Activated naive CD4-positive, alpha-beta T cell treated with anti-CD3 and anti-CD28 coated beads, Interleukin-2, amount 50 U/mL, for 24 hours (primary cell): Measurements from ENCODE around the gene UNCX.

Experiments
- H3K27ac Mint-ChIP-seq: one replicate; pipeline ENCODE4 v1.8.0; 2021; ENCODE audit warnings: mild to moderate bottlenecking, mixed read lengths
- H3K27me3 Mint-ChIP-seq: one replicate; pipeline ENCODE4 v1.8.0; 2021; ENCODE audit warnings: mixed read lengths
- H3K36me3 Mint-ChIP-seq: one replicate; pipeline ENCODE4 v1.8.0; 2021; ENCODE audit warnings: mixed read lengths
- H3K4me1 Mint-ChIP-seq: one replicate; pipeline ENCODE4 v1.8.0; 2021; ENCODE audit warnings: mixed read lengths
- H3K4me3 Mint-ChIP-seq: one replicate; pipeline ENCODE4 v1.8.0; 2021; ENCODE audit warnings: mild to moderate bottlenecking, mixed read lengths
- H3K9me3 Mint-ChIP-seq: one replicate; pipeline ENCODE4 v1.8.0; 2021; ENCODE audit warnings: mixed read lengths

The UNCX gene

GRCh38 chr7:1226186-1226901, 6.3 kb upstream of the UNCX start:
- no peaks in the 10 kb centered on the region for H3K9me3 Mint-ChIP-seq
- H3K4me3 Mint-ChIP-seq = no peak overlapping the region
- no peak overlapping the region for H3K27ac Mint-ChIP-seq
- peaks cover 5% of the 10 kb centered on the region for H3K4me1 Mint-ChIP-seq
- peaks cover 46% of the 10 kb centered on the region for H3K27me3 Mint-ChIP-seq
- no peaks in the 10 kb centered on the region for H3K36me3 Mint-ChIP-seq

- no peak overlapping the region for H3K27ac Mint-ChIP-seq
- peaks cover 13% of the 10 kb centered on the region for H3K4me1 Mint-ChIP-seq
- no peaks in the 10 kb centered on the region for H3K36me3 Mint-ChIP-seq
- H3K4me3 Mint-ChIP-seq = no peak overlapping the region
- H3K9me3 Mint-ChIP-seq = no peaks in the 10 kb centered on the region
- peaks cover 50% of the 10 kb centered on the region for H3K27me3 Mint-ChIP-seq
Observed at GRCh38 chr7:1227071-1227804, 5.4 kb upstream of the UNCX start.

GRCh38 chr7:1227814-1228544, 4.7 kb upstream of the UNCX start:
- no peaks in the 10 kb centered on the region for H3K36me3 Mint-ChIP-seq
- no peak overlapping the region for H3K4me3 Mint-ChIP-seq
- peak overlapping the region; percentile 35 for H3K27ac Mint-ChIP-seq
- peaks cover 15% of the 10 kb centered on the region for H3K4me1 Mint-ChIP-seq
- peaks cover 48% of the 10 kb centered on the region for H3K27me3 Mint-ChIP-seq
- no peaks in the 10 kb centered on the region for H3K9me3 Mint-ChIP-seq

GRCh38 chr7:1228545-1229201, 4.0 kb upstream of the UNCX start:
- H3K27ac Mint-ChIP-seq = peak overlapping the region; percentile 35
- H3K36me3 Mint-ChIP-seq = no peaks in the 10 kb centered on the region
- H3K9me3 Mint-ChIP-seq = no peaks in the 10 kb centered on the region
- peaks cover 15% of the 10 kb centered on the region for H3K4me1 Mint-ChIP-seq
- no peak overlapping the region for H3K4me3 Mint-ChIP-seq
- H3K27me3 Mint-ChIP-seq = peaks cover 43% of the 10 kb centered on the region

- Mint-ChIP-seq H3K36me3 (no peaks in the 10 kb centered on the region), H3K4me1 (peaks cover 18% of the 10 kb centered on the region), H3K4me3 (no peak overlapping the region), H3K9me3 (no peaks in the 10 kb centered on the region), H3K27me3 (peaks cover 46% of the 10 kb centered on the region), H3K27ac (no peak overlapping the region)
Observed at GRCh38 chr7:1229202-1229947, 3.3 kb upstream of the UNCX start.

- H3K9me3 Mint-ChIP-seq = no peaks in the 10 kb centered on the region
- H3K27me3 Mint-ChIP-seq = peaks cover 52% of the 10 kb centered on the region
- H3K27ac Mint-ChIP-seq = no peak overlapping the region
- H3K4me3 Mint-ChIP-seq = no peak overlapping the region
- no peaks in the 10 kb centered on the region for H3K36me3 Mint-ChIP-seq
- H3K4me1 Mint-ChIP-seq = peaks cover 24% of the 10 kb centered on the region
Observed at GRCh38 chr7:1229956-1230355, 2.7 kb upstream of the UNCX start.

GRCh38 chr7:1230411-1231213, 2.1 kb upstream of the UNCX start:
- Mint-ChIP-seq H3K36me3 (no peaks in the 10 kb centered on the region), H3K4me1 (peaks cover 24% of the 10 kb centered on the region), H3K9me3 (no peaks in the 10 kb centered on the region), H3K27ac (no peak overlapping the region), H3K27me3 (peaks cover 52% of the 10 kb centered on the region), H3K4me3 (no peak overlapping the region)

GRCh38 chr7:1231214-1232102, 1.2 kb upstream of the UNCX start:
- peaks cover 24% of the 10 kb centered on the region for H3K4me1 Mint-ChIP-seq
- H3K9me3 Mint-ChIP-seq = no peaks in the 10 kb centered on the region
- peaks cover 46% of the 10 kb centered on the region for H3K27me3 Mint-ChIP-seq
- peak overlapping the region; percentile 68 for H3K4me3 Mint-ChIP-seq
- no peaks in the 10 kb centered on the region for H3K36me3 Mint-ChIP-seq
- H3K27ac Mint-ChIP-seq = peak overlapping the region; percentile 91

- Mint-ChIP-seq H3K9me3 (no peaks in the 10 kb centered on the region), H3K4me3 (peak overlapping the region; percentile 68), H3K4me1 (peaks cover 26% of the 10 kb centered on the region), H3K27ac (peak overlapping the region; percentile 91), H3K36me3 (no peaks in the 10 kb centered on the region), H3K27me3 (peaks cover 46% of the 10 kb centered on the region)
Observed at GRCh38 chr7:1232103-1232466, 587 bp upstream of the UNCX start.

- Mint-ChIP-seq H3K9me3 (no peaks in the 10 kb centered on the region), H3K4me1 (peaks cover 27% of the 10 kb centered on the region), H3K36me3 (no peaks in the 10 kb centered on the region), H3K27me3 (peaks cover 42% of the 10 kb centered on the region), H3K4me3 (no peak overlapping the region), H3K27ac (no peak overlapping the region)
Observed at GRCh38 chr7:1233333-1234048, 819 bp downstream of the UNCX start.

GRCh38 chr7:1234049-1234880, 1.6 kb downstream of the UNCX start:
- H3K27ac Mint-ChIP-seq = peak overlapping the region; percentile 73
- no peaks in the 10 kb centered on the region for H3K9me3 Mint-ChIP-seq
- peak overlapping the region; percentile 55 for H3K4me3 Mint-ChIP-seq
- peaks cover 30% of the 10 kb centered on the region for H3K4me1 Mint-ChIP-seq
- H3K27me3 Mint-ChIP-seq = peaks cover 45% of the 10 kb centered on the region
- no peaks in the 10 kb centered on the region for H3K36me3 Mint-ChIP-seq

GRCh38 chr7:1234881-1235500, 2.3 kb downstream of the UNCX start:
- Mint-ChIP-seq H3K4me1 (peaks cover 33% of the 10 kb centered on the region), H3K27ac (peak overlapping the region; percentile 73), H3K36me3 (no peaks in the 10 kb centered on the region), H3K27me3 (peaks cover 50% of the 10 kb centered on the region), H3K4me3 (peak overlapping the region; percentile 55), H3K9me3 (no peaks in the 10 kb centered on the region)
